Ishikawa (cell line): ENCODE results near the gene AUTS2.

Experiments used
- CEBPB ChIP-seq: IDR thresholded peaks from 2 replicates; pipeline ENCODE4 v1.6.1; 2012
- EP300 ChIP-seq: IDR thresholded peaks from 2 replicates; pipeline ENCODE4 v1.6.1; 2012; ENCODE audit warnings: borderline replicate concordance
- TCF12 ChIP-seq: IDR thresholded peaks from 2 replicates; pipeline ENCODE4 v1.6.1; 2012; ENCODE audit warnings: low read depth
- USF1 ChIP-seq: IDR thresholded peaks from 2 replicates; pipeline ENCODE4 v1.6.1; 2012
- TF ChIP-seq, protein P1 (sequence below): IDR thresholded peaks from 2 replicates; pipeline ENCODE4 v1.6.1; 2012
- TF ChIP-seq, protein P2 (sequence below): IDR thresholded peaks from 2 replicates; pipeline ENCODE4 v1.6.1; 2012; ENCODE audit warnings: low read depth, mild to moderate bottlenecking

- TF ChIP-seq USF1 (no peak), CEBPB (no peak), EP300 (no peak), TCF12 (no peak)
- TF ChIP-seq, protein P1, sequence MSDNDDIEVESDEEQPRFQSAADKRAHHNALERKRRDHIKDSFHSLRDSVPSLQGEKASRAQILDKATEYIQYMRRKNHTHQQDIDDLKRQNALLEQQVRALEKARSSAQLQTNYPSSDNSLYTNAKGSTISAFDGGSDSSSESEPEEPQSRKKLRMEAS, result no peak
- TF ChIP-seq, protein P2, sequence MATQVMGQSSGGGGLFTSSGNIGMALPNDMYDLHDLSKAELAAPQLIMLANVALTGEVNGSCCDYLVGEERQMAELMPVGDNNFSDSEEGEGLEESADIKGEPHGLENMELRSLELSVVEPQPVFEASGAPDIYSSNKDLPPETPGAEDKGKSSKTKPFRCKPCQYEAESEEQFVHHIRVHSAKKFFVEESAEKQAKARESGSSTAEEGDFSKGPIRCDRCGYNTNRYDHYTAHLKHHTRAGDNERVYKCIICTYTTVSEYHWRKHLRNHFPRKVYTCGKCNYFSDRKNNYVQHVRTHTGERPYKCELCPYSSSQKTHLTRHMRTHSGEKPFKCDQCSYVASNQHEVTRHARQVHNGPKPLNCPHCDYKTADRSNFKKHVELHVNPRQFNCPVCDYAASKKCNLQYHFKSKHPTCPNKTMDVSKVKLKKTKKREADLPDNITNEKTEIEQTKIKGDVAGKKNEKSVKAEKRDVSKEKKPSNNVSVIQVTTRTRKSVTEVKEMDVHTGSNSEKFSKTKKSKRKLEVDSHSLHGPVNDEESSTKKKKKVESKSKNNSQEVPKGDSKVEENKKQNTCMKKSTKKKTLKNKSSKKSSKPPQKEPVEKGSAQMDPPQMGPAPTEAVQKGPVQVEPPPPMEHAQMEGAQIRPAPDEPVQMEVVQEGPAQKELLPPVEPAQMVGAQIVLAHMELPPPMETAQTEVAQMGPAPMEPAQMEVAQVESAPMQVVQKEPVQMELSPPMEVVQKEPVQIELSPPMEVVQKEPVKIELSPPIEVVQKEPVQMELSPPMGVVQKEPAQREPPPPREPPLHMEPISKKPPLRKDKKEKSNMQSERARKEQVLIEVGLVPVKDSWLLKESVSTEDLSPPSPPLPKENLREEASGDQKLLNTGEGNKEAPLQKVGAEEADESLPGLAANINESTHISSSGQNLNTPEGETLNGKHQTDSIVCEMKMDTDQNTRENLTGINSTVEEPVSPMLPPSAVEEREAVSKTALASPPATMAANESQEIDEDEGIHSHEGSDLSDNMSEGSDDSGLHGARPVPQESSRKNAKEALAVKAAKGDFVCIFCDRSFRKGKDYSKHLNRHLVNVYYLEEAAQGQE, result no peak
These were observed 1175.1 kb downstream of the AUTS2 start for GRCh38 chr7:70773406-70773805.
